ENCODE measurements around the gene RRP1.

RRP1 gene

DNA sequence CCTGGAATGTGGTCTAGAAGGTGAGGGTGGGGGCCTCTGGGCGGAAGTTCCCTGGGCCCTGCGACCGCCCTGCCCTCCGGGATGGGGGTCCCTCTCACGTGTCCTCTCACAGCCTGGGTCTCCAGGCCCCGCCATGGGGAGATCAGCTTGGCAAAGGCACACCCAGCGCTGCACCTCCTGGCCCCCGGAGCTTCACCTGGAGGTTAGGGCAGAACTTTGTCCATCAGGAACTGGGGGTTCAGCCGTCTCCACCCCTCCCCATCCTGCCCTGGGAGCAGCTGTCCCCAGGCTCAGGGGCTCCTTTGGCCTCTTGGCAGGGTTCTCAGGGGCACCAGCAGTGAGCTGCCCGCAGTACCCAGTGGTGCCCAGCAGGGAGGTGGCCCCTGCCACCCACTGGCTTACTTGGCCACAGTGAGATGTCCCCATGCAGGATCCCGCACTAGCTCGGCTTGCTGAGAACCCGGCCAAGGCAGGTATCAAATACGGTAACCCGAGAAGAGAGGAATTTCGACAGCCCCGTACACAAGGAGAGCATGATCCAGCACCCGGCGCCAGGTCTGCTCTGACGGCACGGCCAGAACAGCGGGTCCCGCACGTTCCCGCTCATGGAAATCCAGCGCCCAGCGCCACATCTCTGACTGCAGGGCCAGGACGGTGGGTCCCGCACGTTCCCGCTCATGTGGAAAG is 36.7 kb downstream of the RRP1 start:
- no peak overlapping the region for H3K27ac ChIP-seq
- DNase-seq (ENCODE audit: low spot score), result no peak
- POLR2A ChIA-PET (ENCODE audit: low non-redundant PET), result no interaction called here
- CTCF ChIA-PET, result interaction anchor here (0.6 to 0.9 kb wide), 3 partner anchors 10 to 29 kb away, joined by 3 to 4 read pairs (median 4); no protein-coding TSS in a partner anchor
- 0 out of 2 replicates have a peak, but pooled peaks have one; percentile 7 for TF ChIP-seq CTCF (conservative IDR thresholded peaks at IDR 0.05; ENCODE audit: low read depth)

DNA sequence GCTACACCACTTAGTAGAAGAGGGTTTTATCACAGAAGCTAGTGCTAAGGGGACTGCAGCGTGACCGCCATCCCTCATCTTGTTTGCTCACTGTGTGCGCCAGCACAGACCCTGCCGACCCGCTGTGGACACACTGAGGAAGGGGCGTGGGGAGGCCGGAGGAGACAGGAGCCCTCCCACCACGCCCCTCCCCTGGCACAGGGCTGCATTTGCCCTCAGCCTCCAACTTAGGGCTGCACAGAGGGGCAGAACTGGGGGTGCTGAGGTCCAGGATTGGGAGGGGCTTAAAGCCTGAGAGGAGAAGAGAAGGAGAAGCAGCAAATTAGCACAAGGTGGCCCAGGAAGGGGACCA is 37.2 kb downstream of the RRP1 start:
- ChIA-PET CTCF (interaction anchor here (0.6 kb wide), 1 partner anchor 28 kb away, joined by 3 read pairs; no protein-coding TSS in a partner anchor), POLR2A (ENCODE audit: low non-redundant PET) (no interaction called here)
- no peak for DNase-seq (ENCODE audit: low spot score)
- TF ChIP-seq CTCF (conservative IDR thresholded peaks at IDR 0.05; ENCODE audit: low read depth), result no peak
- H3K27ac ChIP-seq, result peak overlapping the region; percentile 41

GRCh38 chr21:43827015-43827611 is 37.7 kb downstream of the RRP1 start:
- DNase-seq (ENCODE audit: low spot score), result no peak
- CTCF ChIA-PET, result no interaction called here
- peak overlapping the region; percentile 41 for H3K27ac ChIP-seq

DNA sequence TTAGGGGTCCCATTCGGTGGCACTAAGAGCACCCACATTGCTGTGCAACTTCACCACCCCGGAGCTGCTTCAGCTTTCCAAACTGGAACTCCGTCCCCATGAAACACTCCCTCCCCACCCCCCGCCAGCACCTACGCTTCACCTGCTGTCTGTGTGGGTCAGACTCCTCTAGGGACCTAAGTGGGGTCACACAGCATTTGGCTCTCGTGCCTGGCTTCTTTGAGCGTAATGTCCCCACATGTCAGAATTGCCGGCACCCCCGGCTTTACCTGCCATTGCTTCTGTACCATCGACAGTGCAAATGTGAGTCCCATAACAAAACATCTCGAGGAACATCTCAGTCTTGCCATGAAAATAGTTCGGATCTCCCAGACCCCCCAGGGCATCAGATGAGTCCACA is 39.8 kb downstream of the RRP1 start:
- no peak for TF ChIP-seq CTCF (conservative IDR thresholded peaks at IDR 0.05; ENCODE audit: low read depth)
- ChIA-PET CTCF (interaction anchor here (1.2 kb wide), 1 partner anchor 13 kb away, joined by 5 read pairs; no protein-coding TSS in a partner anchor), POLR2A (ENCODE audit: low non-redundant PET) (no interaction called here)
- no peak for DNase-seq (ENCODE audit: low spot score)
- H3K27ac ChIP-seq, result no peak overlapping the region

More at GRCh38 chr21:43827015-43827611, 37.7 kb downstream of the RRP1 start:
- no peak for TF ChIP-seq CTCF (conservative IDR thresholded peaks at IDR 0.05; ENCODE audit: low read depth)
- POLR2A ChIA-PET (ENCODE audit: low non-redundant PET), result no interaction called here

- no peak for DNase-seq (ENCODE audit: low spot score)
- POLR2A ChIA-PET (ENCODE audit: low non-redundant PET), result no interaction called here
- no peak for TF ChIP-seq CTCF (conservative IDR thresholded peaks at IDR 0.05; ENCODE audit: low read depth)
- H3K27ac ChIP-seq, result no peak overlapping the region
- CTCF ChIA-PET, result interaction anchor here (1.2 kb wide), 1 partner anchor 13 kb away, joined by 5 read pairs; no protein-coding TSS in a partner anchor
Observed at GRCh38 chr21:43829575-43830119, 40.3 kb downstream of the RRP1 start.

DNA sequence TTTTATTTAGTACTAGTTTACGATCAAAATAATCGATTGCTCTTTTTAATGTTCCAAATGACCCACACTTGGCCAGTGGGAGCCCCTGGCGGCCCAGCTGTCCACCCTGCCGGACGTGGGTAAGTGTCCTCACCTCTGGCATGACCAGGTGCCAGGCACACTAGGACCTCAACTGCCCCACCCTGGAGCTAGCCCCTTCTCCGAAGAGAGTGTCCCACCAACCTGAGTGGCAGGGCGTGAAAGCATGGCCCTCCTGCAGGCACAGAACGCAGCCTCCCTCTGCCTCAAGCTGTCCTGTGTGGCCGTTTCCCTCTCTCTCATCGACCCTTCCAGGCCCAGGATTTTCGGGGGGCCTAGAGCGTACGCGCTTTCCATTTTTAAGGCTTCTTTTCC is 42.8 kb downstream of the RRP1 start:
- no peak overlapping the region for H3K27ac ChIP-seq
- POLR2A ChIA-PET (ENCODE audit: low non-redundant PET), result no interaction called here
- no peak for DNase-seq (ENCODE audit: low spot score)
- TF ChIP-seq CTCF (conservative IDR thresholded peaks at IDR 0.05; ENCODE audit: low read depth), result no peak
- CTCF ChIA-PET, result no interaction called here

Data from RWPE1 (cell line).